ENCODE measurements around the gene CENPA. TPM values are rescaled to one million over a fixed set of nuclear protein-coding genes. Genes with fewer than 3 reads are reported as not detected.
"Not testable (repeated sequence)": the region's sequence is repeated elsewhere in the genome, so short reads cannot be mapped to it uniquely, and the experiment has no call there.

The CENPA gene
- total and polyA plus RNA-seq, 2 donors (not counting 1 experiment from before 2014, with no cell fraction given): 6.1 to 9.7 TPM

GRCh38 chr2:26745609-26746327 lies 40.1 kb upstream of the CENPA start:
- no peak overlapping the region for H3K27ac ChIP-seq (ENCODE audit: insufficient read depth, low read length)
- H3K27me3 ChIP-seq (ENCODE audit: control insufficient read depth, insufficient read depth, low read length): peaks cover 3% of the 10 kb centered on the region
- no peak overlapping the region for H2AFZ ChIP-seq (ENCODE audit: low read length)
- H3K9ac ChIP-seq (ENCODE audit: insufficient read depth, low read length): no peak overlapping the region
- no peaks in the 10 kb centered on the region for H3K9me3 ChIP-seq (ENCODE audit: control insufficient read depth, insufficient read depth, low read depth, low read length)
- DNase-seq (ENCODE audit: low read depth in 2 of 2): peak; percentile 61 to 85
- H3K79me2 ChIP-seq (ENCODE audit: control insufficient read depth, insufficient read depth, low read length): no peaks in the 10 kb centered on the region
- H3K4me2 ChIP-seq (ENCODE audit: extremely low read depth, insufficient read depth, low read length): no peak overlapping the region
- no peak overlapping the region for H3K4me3 ChIP-seq (replicated peaks in 1 of 4; ENCODE audit: control extremely low read depth in 1 of 4, insufficient read depth in 1 of 4, low read depth in 3 of 4, low read length in 4 of 4)
- H3K4me1 ChIP-seq (ENCODE audit: control insufficient read depth, extremely low read depth, insufficient read depth, low read length): no peaks in the 10 kb centered on the region
- no peaks in the 10 kb centered on the region for H3K36me3 ChIP-seq (ENCODE audit: control insufficient read depth, insufficient read depth, low read length)
- H4K20me1 ChIP-seq (ENCODE audit: control insufficient read depth, extremely low read depth, insufficient read depth, low read length): no peaks in the 10 kb centered on the region
- TF ChIP-seq EZH2 (IDR thresholded peaks at IDR 0.05; ENCODE audit: low read length, missing control alignments) (no peak), CTCF (conservative IDR thresholded peaks at IDR 0.05 in 1 of 2, IDR thresholded peaks at IDR 0.05 in 1 of 2; ENCODE audit: low read depth in 1 of 2, low read length in 2 of 2) (peak; percentile 95)

- Histone ChIP-seq H3K27ac (ENCODE audit: insufficient read depth, low read length) (no peak overlapping the region), H3K4me3 (replicated peaks in 1 of 4; ENCODE audit: control extremely low read depth in 1 of 4, insufficient read depth in 1 of 4, low read depth in 3 of 4, low read length in 4 of 4) (no peak overlapping the region), H3K79me2 (ENCODE audit: control insufficient read depth, insufficient read depth, low read length) (no peaks in the 10 kb centered on the region), H2AFZ (ENCODE audit: low read length) (no peak overlapping the region), H3K9ac (ENCODE audit: insufficient read depth, low read length) (no peak overlapping the region), H3K36me3 (ENCODE audit: control insufficient read depth, insufficient read depth, low read length) (no peaks in the 10 kb centered on the region), H3K9me3 (ENCODE audit: control insufficient read depth, insufficient read depth, low read depth, low read length) (no peaks in the 10 kb centered on the region), H3K4me2 (ENCODE audit: extremely low read depth, insufficient read depth, low read length) (no peak overlapping the region), H3K27me3 (ENCODE audit: control insufficient read depth, insufficient read depth, low read length) (peaks cover 2% of the 10 kb centered on the region), H3K4me1 (ENCODE audit: control insufficient read depth, extremely low read depth, insufficient read depth, low read length) (no peaks in the 10 kb centered on the region), H4K20me1 (ENCODE audit: control insufficient read depth, extremely low read depth, insufficient read depth, low read length) (no peaks in the 10 kb centered on the region)
- no peak for TF ChIP-seq CTCF (conservative IDR thresholded peaks at IDR 0.05 in 1 of 2, IDR thresholded peaks at IDR 0.05 in 1 of 2; ENCODE audit: low read depth in 1 of 2, low read length in 2 of 2)
- TF ChIP-seq EZH2 (IDR thresholded peaks at IDR 0.05; ENCODE audit: low read length, missing control alignments): no peak
- no peak for DNase-seq (ENCODE audit: low read depth in 2 of 2)
Observed at GRCh38 chr2:26746934-26747333, 38.9 kb upstream of the CENPA start.

GRCh38 chr2:26749787-26750420 lies 36.0 kb upstream of the CENPA start:
- not testable (repeated sequence) for H3K9ac ChIP-seq (ENCODE audit: insufficient read depth, low read length); H3K79me2 ChIP-seq (ENCODE audit: control insufficient read depth, insufficient read depth, low read length); H3K4me2 ChIP-seq (ENCODE audit: extremely low read depth, insufficient read depth, low read length); H3K9me3 ChIP-seq (ENCODE audit: control insufficient read depth, insufficient read depth, low read depth, low read length); H3K36me3 ChIP-seq (ENCODE audit: control insufficient read depth, insufficient read depth, low read length); H3K4me3 ChIP-seq (replicated peaks in 1 of 4; ENCODE audit: control extremely low read depth in 1 of 4, insufficient read depth in 1 of 4, low read depth in 3 of 4, low read length in 4 of 4); H3K4me1 ChIP-seq (ENCODE audit: control insufficient read depth, extremely low read depth, insufficient read depth, low read length); H4K20me1 ChIP-seq (ENCODE audit: control insufficient read depth, extremely low read depth, insufficient read depth, low read length); H3K27me3 ChIP-seq (ENCODE audit: control insufficient read depth, insufficient read depth, low read length)
- H3K27ac ChIP-seq (ENCODE audit: insufficient read depth, low read length): peak overlapping the region; percentile 4
- DNase-seq (ENCODE audit: low read depth in 2 of 2): peak in 1 of 2 donors; percentile 30
- H2AFZ ChIP-seq (ENCODE audit: low read length): peak overlapping the region; percentile 31

DNA sequence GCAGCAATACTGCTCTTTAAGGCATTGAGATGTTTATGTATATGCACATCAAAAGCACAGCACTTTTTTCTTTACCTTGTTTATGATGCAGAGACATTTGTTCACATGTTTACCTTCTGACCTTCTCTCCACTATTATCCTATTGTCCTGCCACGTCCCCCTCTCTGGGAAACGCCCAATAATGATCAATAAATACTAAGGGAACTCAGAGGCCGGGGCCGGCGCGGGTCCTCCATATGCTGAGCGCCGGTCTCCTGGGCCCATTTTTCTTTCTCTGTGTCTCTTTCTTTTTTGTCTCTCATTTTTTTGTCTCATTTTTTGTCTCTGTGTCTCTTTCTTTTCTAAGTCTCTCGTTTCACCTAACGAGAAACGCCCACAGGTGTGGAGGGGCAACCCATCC lies 35.4 kb upstream of the CENPA start:
- not testable (repeated sequence) for H3K36me3 ChIP-seq (ENCODE audit: control insufficient read depth, insufficient read depth, low read length); H3K9ac ChIP-seq (ENCODE audit: insufficient read depth, low read length); H3K79me2 ChIP-seq (ENCODE audit: control insufficient read depth, insufficient read depth, low read length); H3K4me2 ChIP-seq (ENCODE audit: extremely low read depth, insufficient read depth, low read length); H4K20me1 ChIP-seq (ENCODE audit: control insufficient read depth, extremely low read depth, insufficient read depth, low read length); H3K4me3 ChIP-seq (replicated peaks in 1 of 4; ENCODE audit: control extremely low read depth in 1 of 4, insufficient read depth in 1 of 4, low read depth in 3 of 4, low read length in 4 of 4); H3K27me3 ChIP-seq (ENCODE audit: control insufficient read depth, insufficient read depth, low read length); DNase-seq (ENCODE audit: low read depth in 2 of 2); H2AFZ ChIP-seq (ENCODE audit: low read length); H3K9me3 ChIP-seq (ENCODE audit: control insufficient read depth, insufficient read depth, low read depth, low read length); H3K27ac ChIP-seq (ENCODE audit: insufficient read depth, low read length); H3K4me1 ChIP-seq (ENCODE audit: control insufficient read depth, extremely low read depth, insufficient read depth, low read length)

Data from fibroblast of lung (primary cell).